ENCODE data around the gene TCF15. TPM values are rescaled to one million over a fixed set of nuclear protein-coding genes. Genes with fewer than 3 reads are reported as not detected.

TCF15 gene
- total and polyA plus RNA-seq, 2 of the 13 experiments (the other 11 are each of a cell fraction or from before 2014, with no cell fraction given), result not detected

GRCh38 chr20:642398-643174 lies 32.5 kb upstream of the TCF15 start (continued):
- TF ChIP-seq DR1 (CRISPR knock-in tag; IDR thresholded peaks at IDR 0.05), result no peak
- no peak for TF ChIP-seq PLSCR1 (CRISPR knock-in tag; IDR thresholded peaks at IDR 0.05; ENCODE audit: borderline replicate concordance)
- TF ChIP-seq ZNF766 (CRISPR knock-in tag; IDR thresholded peaks at IDR 0.05; ENCODE audit: borderline replicate concordance), result no peak
- TF ChIP-seq ZNF10 (CRISPR knock-in tag; IDR thresholded peaks at IDR 0.05; ENCODE audit: borderline replicate concordance, low read depth), result no peak
- peak; percentile 45 to 70; a peak in 3 of 4 replicates for TF ChIP-seq NR2F1 (CRISPR knock-in tag; IDR thresholded peaks at IDR 0.05)
- no peak for TF ChIP-seq BCLAF1 (IDR thresholded peaks at IDR 0.05)
- TF ChIP-seq FOXA1 (IDR thresholded peaks at IDR 0.05), result no peak
- TF ChIP-seq FOXA1 (CRISPR knock-in tag; IDR thresholded peaks at IDR 0.05), result peak; percentile 16; the same call in 1 of the 2 replicates
- TF ChIP-seq ZNF501 (CRISPR knock-in tag; IDR thresholded peaks at IDR 0.05), result 0 out of 2 replicates have a peak, but pooled peaks have one; percentile 56
- TF ChIP-seq ZNF367 (CRISPR knock-in tag; IDR thresholded peaks at IDR 0.05; ENCODE audit: borderline replicate concordance), result no peak
- no peak for TF ChIP-seq MAFG (CRISPR knock-in tag; IDR thresholded peaks at IDR 0.05)
- no peak for TF ChIP-seq CSRNP2 (CRISPR knock-in tag; conservative IDR thresholded peaks at IDR 0.05; ENCODE audit: low read depth)
- TF ChIP-seq NR0B2 (CRISPR knock-in tag; IDR thresholded peaks at IDR 0.05), result peak; percentile 49; the same call in 1 of the 2 replicates
- no peak for TF ChIP-seq MYPOP (CRISPR knock-in tag; IDR thresholded peaks at IDR 0.05)
- no peak for TF ChIP-seq HNRNPL (IDR thresholded peaks at IDR 0.05; ENCODE audit: low read depth, low read length)
- no peak for TF ChIP-seq SMAD1 (CRISPR knock-in tag; IDR thresholded peaks at IDR 0.05; ENCODE audit: borderline replicate concordance, low read depth)
- TF ChIP-seq ZIK1 (CRISPR knock-in tag; IDR thresholded peaks at IDR 0.05; ENCODE audit: borderline replicate concordance, low read depth), result peak; percentile 40; the same call in 1 of the 2 replicates
- TF ChIP-seq ONECUT2 (CRISPR knock-in tag; IDR thresholded peaks at IDR 0.05), result no peak
- TF ChIP-seq ZFP36L1 (CRISPR knock-in tag; IDR thresholded peaks at IDR 0.05), result no peak
- TF ChIP-seq MYC (CRISPR knock-in tag; IDR thresholded peaks at IDR 0.05; ENCODE audit: borderline replicate concordance), result peak; percentile 78
- no peak for TF ChIP-seq ZNF781 (CRISPR knock-in tag; IDR thresholded peaks at IDR 0.05; ENCODE audit: borderline replicate concordance, not compliant biosample characterization)
- no peak for TF ChIP-seq NFIC (IDR thresholded peaks at IDR 0.05; ENCODE audit: low read length)
- TF ChIP-seq TSC22D2 (CRISPR knock-in tag; IDR thresholded peaks at IDR 0.05; ENCODE audit: borderline replicate concordance), result 0 out of 2 replicates have a peak, but pooled peaks have one; percentile 38

All from HepG2 (cell line).